ENCODE results near the gene IL12RB1.

IL12RB1 gene

DNA sequence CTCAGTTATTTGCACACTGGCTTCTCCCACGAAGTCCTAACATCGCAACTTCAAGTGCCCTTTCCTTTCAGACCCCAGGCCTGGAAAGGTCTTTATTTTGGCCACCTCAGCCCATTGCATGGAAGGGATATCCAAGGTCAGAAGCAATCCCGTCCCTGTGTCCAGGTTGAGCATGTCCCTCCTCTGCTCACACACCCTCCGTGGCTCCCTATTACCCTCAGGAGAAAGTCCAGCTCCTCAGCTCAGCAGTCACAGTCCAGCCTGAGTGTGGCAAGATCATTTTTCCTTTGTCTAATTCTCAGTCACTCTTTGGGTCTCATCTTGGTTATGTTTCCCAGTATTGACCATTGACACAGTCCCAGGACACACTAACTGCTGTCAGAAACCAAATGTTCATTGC, 59.6 kb downstream of the IL12RB1 start:
- DNase-seq (ENCODE audit: low read depth) = no peak
- TF ChIP-seq, protein P1, sequence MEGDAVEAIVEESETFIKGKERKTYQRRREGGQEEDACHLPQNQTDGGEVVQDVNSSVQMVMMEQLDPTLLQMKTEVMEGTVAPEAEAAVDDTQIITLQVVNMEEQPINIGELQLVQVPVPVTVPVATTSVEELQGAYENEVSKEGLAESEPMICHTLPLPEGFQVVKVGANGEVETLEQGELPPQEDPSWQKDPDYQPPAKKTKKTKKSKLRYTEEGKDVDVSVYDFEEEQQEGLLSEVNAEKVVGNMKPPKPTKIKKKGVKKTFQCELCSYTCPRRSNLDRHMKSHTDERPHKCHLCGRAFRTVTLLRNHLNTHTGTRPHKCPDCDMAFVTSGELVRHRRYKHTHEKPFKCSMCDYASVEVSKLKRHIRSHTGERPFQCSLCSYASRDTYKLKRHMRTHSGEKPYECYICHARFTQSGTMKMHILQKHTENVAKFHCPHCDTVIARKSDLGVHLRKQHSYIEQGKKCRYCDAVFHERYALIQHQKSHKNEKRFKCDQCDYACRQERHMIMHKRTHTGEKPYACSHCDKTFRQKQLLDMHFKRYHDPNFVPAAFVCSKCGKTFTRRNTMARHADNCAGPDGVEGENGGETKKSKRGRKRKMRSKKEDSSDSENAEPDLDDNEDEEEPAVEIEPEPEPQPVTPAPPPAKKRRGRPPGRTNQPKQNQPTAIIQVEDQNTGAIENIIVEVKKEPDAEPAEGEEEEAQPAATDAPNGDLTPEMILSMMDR (IDR thresholded peaks at IDR 0.05; ENCODE audit: low read depth, low read length, missing control alignments) = no peak
- in situ Hi-C loops (cut with HindIII; ENCODE audit: low sequenced_read_pairs) = no loop called here

DNA sequence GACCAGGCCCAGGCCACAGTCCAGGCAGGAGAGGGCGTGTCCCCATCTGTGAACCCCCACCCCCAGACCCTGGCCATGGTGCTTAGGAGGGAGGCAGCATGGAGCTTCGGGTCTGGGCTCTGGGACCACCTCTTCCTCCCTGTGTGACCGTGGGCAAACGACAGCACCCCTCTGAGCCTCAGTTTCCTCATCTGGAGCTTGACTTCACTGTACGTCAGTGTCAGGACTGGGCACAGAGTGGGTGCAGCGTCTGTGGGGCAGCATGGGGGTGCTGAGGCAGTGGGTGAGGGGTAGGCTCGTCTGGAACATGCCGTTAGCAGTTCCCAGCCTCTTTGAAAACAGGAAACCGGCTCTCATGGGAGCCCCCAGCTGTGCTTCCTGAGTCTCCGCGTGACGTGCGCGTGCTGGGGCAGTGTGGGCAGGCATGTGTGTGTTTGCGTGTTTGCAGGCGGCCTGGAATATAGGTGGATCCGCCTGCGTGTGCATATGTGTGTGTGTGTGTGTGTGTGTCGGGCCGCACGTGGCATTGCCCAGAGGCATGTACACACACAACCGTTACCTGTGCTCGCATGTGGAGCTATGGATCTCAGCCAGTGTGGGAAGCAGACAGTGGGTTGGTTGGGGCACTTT, 63.0 kb downstream of the IL12RB1 start:
- DNase-seq (ENCODE audit: low read depth) = no peak
- H3K4me3 ChIP-seq (ENCODE audit: low read depth, low read length) = no peak overlapping the region
- TF ChIP-seq, protein P1 (IDR thresholded peaks at IDR 0.05; ENCODE audit: low read depth, low read length, missing control alignments) = no peak
- in situ Hi-C loops (cut with HindIII; ENCODE audit: low sequenced_read_pairs) = no loop called here

More for the DNA sequence above, 59.6 kb downstream of the IL12RB1 start:
- no peak overlapping the region for H3K4me3 ChIP-seq (ENCODE audit: low read depth, low read length)

DNA sequence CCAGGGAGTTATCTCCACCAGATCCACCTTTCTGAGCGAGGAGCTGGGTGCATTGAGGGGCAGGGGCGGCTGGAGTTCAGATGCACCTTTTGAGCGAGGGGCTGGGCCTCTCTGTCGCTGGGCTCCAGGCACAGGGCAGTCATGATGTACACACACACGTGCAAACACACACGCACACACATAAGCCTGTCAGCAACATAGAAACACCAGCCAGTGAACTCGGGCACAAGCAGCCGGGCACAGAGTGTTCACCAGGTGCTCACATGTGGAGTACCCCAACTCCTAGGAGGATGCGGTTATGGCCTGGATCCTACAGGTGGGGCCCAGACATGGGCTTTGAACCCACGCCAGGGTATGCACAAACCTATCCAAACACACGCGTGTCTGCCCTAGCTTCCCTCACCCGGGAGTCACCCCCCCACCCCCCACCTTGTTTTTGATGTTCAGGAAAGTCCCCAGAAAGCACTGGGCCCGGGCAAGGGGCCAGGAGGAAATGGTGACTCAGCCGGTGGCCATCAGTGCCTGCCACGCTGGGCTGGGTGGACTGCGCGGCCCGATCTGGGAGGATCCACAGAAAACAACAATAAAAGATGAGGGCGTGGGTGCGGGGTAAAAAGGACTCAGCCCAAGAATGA, 65.5 kb downstream of the IL12RB1 start:
- in situ Hi-C loops (cut with HindIII; ENCODE audit: low sequenced_read_pairs) = no loop called here
- TF ChIP-seq, protein P1 (IDR thresholded peaks at IDR 0.05; ENCODE audit: low read depth, low read length, missing control alignments) = no peak
- peak; percentile 42 for DNase-seq (ENCODE audit: low read depth)
- no peak overlapping the region for H3K4me3 ChIP-seq (ENCODE audit: low read depth, low read length)

DNA sequence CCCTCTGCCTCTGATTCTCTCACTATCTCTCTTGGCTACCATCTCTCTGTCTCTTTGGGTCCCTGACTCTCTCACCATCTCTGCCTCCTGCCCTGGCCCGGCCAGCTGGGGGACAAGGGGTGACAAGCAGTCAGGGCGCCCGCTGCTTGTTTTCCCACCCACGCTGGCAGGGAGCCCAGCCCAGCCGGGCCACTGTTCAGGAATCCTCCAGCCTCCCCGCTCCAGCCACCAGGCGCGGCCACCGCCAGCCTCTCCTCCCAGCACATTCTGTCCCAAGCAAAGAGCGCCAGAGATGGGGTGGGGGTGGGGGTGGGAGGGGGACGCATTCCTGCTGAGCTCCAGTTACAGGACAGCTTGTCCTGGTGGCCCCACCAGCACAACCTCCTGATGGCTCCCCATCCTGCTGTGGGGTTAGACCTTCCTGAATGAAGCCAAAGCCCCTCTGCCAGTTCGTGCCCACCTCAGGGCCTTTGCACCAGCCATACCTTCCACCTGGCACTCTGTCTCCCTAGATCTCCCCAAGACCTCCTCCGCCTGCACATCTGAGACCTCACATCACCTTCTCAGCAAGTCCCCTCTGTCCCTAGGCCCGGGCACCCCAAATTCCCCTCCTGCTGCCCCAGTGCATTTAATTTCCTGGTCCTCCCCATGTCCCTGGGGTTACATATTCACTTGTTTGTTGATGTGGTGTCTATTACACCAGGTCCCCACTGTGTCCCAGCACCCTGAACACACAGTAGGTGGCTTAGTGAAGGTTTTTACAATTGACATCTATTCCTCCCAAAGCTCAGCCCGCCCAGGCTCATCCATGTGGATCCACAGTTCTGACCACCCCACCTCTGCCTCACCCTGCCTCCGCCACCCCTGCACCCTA, 66.3 kb downstream of the IL12RB1 start:
- no peak overlapping the region for H3K4me3 ChIP-seq (ENCODE audit: low read depth, low read length)
- no peak for DNase-seq (ENCODE audit: low read depth)
- in situ Hi-C loops (cut with HindIII; ENCODE audit: low sequenced_read_pairs) = no loop called here
- TF ChIP-seq, protein P1 (IDR thresholded peaks at IDR 0.05; ENCODE audit: low read depth, low read length, missing control alignments) = no peak

DNA sequence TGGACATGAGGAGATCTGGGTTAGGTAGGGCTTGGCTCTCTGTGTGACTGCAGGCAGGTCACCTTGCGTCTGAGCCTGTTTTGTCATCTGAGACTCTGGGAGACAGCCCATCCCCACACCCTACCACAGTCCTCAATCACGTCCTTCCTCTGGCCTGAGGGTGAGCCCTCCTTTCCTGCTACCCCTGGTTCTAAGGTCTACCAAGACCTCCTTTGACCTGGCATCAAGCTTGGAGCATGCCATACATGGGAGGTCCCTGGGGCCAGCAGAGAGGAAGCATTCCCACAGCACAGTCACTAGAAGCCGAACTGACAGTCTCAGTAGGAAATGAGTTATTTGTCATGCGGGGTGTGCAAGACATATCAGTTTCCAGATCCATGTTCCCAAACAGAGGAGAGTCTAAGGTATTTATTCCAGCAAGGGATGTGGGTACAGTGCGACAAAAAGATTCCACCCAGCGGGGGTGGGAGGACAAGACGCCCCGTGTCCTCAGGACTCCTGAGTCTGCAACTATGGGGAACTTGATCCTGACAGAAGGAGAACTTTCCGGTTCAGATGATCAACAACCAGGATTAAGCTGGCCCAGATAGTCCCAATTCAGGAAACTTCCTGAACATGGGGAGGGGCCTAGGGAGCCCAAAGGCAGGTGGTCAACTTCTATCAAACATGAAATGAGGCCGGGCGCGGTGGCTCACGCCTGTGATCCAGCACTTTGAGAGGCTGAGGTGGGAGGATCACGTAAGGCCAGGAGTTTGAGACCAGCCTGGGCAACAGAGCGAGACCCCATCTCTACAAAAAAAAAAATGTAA, 69.3 kb downstream of the IL12RB1 start:
- DNase-seq (ENCODE audit: low read depth) = no peak
- H3K4me3 ChIP-seq (ENCODE audit: low read depth, low read length) = no peak overlapping the region
- TF ChIP-seq, protein P1 (IDR thresholded peaks at IDR 0.05; ENCODE audit: low read depth, low read length, missing control alignments) = no peak
- in situ Hi-C loops (cut with HindIII; ENCODE audit: low sequenced_read_pairs) = no loop called here
